UCSD-AML1 (cell line): ENCODE data around the gene SLC15A4.
A peak's percentile ranks its signal among the peaks of the same experiment; 100 is the strongest.
"Not testable (repeated sequence)": the region's sequence is repeated elsewhere in the genome, so short reads cannot be mapped to it uniquely, and the experiment has no call there.

ENCODE experiments used
- DNase-seq: peaks from one replicate; lab custom pipeline; 2025; ENCODE audit not compliant: unreplicated experiment; lab: John Stamatoyannopoulos, UW

Gene SLC15A4

GRCh38 chr12:128844031-128844635 is 20.4 kb upstream of the SLC15A4 start:
- peak; percentile 17 for DNase-seq

- no peak for DNase-seq
These were observed 19.8 kb upstream of the SLC15A4 start for GRCh38 chr12:128843538-128843937.

GRCh38 chr12:128842579-128842978 is 18.8 kb upstream of the SLC15A4 start:
- no peak for DNase-seq

- DNase-seq: no peak
These were observed 17.2 kb upstream of the SLC15A4 start for GRCh38 chr12:128840862-128841468.

GRCh38 chr12:128839885-128840284 is 16.1 kb upstream of the SLC15A4 start:
- DNase-seq: not testable (repeated sequence)

GRCh38 chr12:128833418-128833817 is 9.7 kb upstream of the SLC15A4 start:
- DNase-seq: no peak

- DNase-seq: no peak
These were observed 6.7 kb upstream of the SLC15A4 start for GRCh38 chr12:128830505-128830893.

GRCh38 chr12:128829861-128830504 is 6.2 kb upstream of the SLC15A4 start:
- no peak for DNase-seq

GRCh38 chr12:128827724-128828123 is 4.0 kb upstream of the SLC15A4 start:
- DNase-seq: no peak

GRCh38 chr12:128825835-128826234 is 2.1 kb upstream of the SLC15A4 start:
- no peak for DNase-seq

GRCh38 chr12:128823216-128823915 is 392 bp downstream of the SLC15A4 start:
- DNase-seq: peak; percentile 54

GRCh38 chr12:128820723-128821432 is 2.9 kb downstream of the SLC15A4 start:
- DNase-seq: no peak

- no peak for DNase-seq
These were observed 3.5 kb downstream of the SLC15A4 start for GRCh38 chr12:128820253-128820652.

GRCh38 chr12:128819293-128820144 is 4.2 kb downstream of the SLC15A4 start:
- DNase-seq: no peak

- no peak for DNase-seq
These were observed 5.4 kb downstream of the SLC15A4 start for GRCh38 chr12:128818065-128819022.

- no peak for DNase-seq
These were observed 6.4 kb downstream of the SLC15A4 start for GRCh38 chr12:128817111-128818015.

GRCh38 chr12:128816643-128816920 is 7.2 kb downstream of the SLC15A4 start:
- no peak for DNase-seq
